GM12878 (cell line): ENCODE measurements around the gene TMEM18.

Experiments
- CTCF ChIP-seq, 3 experiments: IDR thresholded peaks in 2 of 3; conservative IDR thresholded peaks in 1 of 3; 2 replicates each; pipeline ENCODE4 v1.5.1; 2011; ENCODE audit warnings: low read depth in 3 of 3, low read length in 3 of 3, mild to moderate bottlenecking in 3 of 3, control low read depth in 2 of 3, moderate library complexity in 2 of 3, inconsistent platforms in 1 of 3, mixed read lengths in 1 of 3; ENCODE audit not compliant: control insufficient read depth in 2 of 3, insufficient read depth in 1 of 3; ENCODE audit errors: extremely low read depth in 1 of 3
- RAD21 ChIP-seq: IDR thresholded peaks from 2 replicates; pipeline ENCODE4 v1.6.1; 2011; ENCODE audit warnings: mild to moderate bottlenecking, low read depth, low read length, moderate library complexity; ENCODE audit not compliant: insufficient read depth
- SP1 ChIP-seq: IDR thresholded peaks from one replicate; pipeline ENCODE4 v1.6.1; 2011; ENCODE audit warnings: low read depth, low read length
- SPI1 ChIP-seq: IDR thresholded peaks from 2 replicates; pipeline ENCODE4 v1.6.1; 2011; ENCODE audit warnings: low read depth, mild to moderate bottlenecking, low read length, moderate library complexity, borderline replicate concordance; ENCODE audit not compliant: insufficient read depth
- SRF ChIP-seq, 2 experiments: IDR thresholded peaks; 2 replicates each; pipeline ENCODE4 v1.6.1; 2011; ENCODE audit warnings: low read depth in 2 of 2, low read length in 2 of 2, mild to moderate bottlenecking in 1 of 2, moderate library complexity in 1 of 2

- TF ChIP-seq SPI1, result no peak
- no peak for TF ChIP-seq CTCF (IDR thresholded peaks at IDR 0.05 in 2 of 3, conservative IDR thresholded peaks at IDR 0.05 in 1 of 3; ENCODE audit: control insufficient read depth in 2 of 3, extremely low read depth in 1 of 3, insufficient read depth in 1 of 3, low read depth in 3 of 3, low read length in 3 of 3)
- TF ChIP-seq SRF (IDR thresholded peaks at IDR 0.05; ENCODE audit: low read depth in 2 of 2, low read length in 2 of 2), result no peak
- no peak for TF ChIP-seq SP1
- TF ChIP-seq RAD21, result no peak
Measured at GRCh38 chr2:705971-706511, 28.8 kb upstream of the TMEM18 start.
